ENCODE results near the gene PNLIPRP3.
A peak's percentile ranks its signal among the peaks of the same experiment; 100 is the strongest.

DNA sequence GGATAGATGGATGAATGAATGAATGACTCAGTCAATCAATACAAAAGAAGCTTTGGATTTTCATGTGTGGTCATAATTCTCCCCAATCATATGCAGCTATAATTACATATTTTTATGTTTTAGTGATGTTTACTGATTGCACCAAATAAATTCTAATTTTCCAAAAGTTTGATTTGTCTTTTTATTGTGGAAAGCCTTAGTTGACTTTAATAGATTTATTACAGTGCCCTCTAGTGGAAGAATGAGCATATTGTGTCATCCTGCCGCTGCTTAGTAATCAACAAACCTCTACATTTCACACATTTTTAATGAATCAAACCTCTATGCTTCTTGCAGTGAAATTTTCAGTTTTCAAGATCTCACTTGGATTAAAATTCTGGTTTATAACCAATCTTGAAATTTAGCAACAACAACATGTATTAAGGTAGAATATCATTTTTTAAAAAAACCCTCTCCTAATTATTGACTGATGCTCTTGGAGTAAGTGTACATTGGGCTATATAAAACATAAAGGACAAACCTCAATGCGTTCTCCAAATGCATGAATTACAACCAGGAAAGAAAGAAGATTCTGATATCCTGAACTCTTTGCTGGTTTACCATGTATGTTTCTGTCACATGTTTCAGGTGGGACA lies 62.5 kb downstream of the PNLIPRP3 start:
- TF ChIP-seq JUN (IDR thresholded peaks at IDR 0.05; ENCODE audit: borderline replicate concordance, insufficient read depth, insufficient read length, low read depth) (no peak), POLR2A (IDR thresholded peaks at IDR 0.05; ENCODE audit: low read depth, low read length) (no peak), POLR2AphosphoS5 (IDR thresholded peaks at IDR 0.05; ENCODE audit: insufficient read depth, low read depth, low read length) (no peak), EZH2 (IDR thresholded peaks at IDR 0.05; ENCODE audit: borderline replicate concordance, low read depth, low read length, severe bottlenecking) (no peak), FOS (IDR thresholded peaks at IDR 0.05; ENCODE audit: borderline replicate concordance, insufficient read depth, low read length) (no peak)
- TF ChIP-seq, protein P1, sequence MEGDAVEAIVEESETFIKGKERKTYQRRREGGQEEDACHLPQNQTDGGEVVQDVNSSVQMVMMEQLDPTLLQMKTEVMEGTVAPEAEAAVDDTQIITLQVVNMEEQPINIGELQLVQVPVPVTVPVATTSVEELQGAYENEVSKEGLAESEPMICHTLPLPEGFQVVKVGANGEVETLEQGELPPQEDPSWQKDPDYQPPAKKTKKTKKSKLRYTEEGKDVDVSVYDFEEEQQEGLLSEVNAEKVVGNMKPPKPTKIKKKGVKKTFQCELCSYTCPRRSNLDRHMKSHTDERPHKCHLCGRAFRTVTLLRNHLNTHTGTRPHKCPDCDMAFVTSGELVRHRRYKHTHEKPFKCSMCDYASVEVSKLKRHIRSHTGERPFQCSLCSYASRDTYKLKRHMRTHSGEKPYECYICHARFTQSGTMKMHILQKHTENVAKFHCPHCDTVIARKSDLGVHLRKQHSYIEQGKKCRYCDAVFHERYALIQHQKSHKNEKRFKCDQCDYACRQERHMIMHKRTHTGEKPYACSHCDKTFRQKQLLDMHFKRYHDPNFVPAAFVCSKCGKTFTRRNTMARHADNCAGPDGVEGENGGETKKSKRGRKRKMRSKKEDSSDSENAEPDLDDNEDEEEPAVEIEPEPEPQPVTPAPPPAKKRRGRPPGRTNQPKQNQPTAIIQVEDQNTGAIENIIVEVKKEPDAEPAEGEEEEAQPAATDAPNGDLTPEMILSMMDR (IDR thresholded peaks at IDR 0.05; ENCODE audit: extremely low read depth in 1 of 2, insufficient read depth in 1 of 2, low read depth in 1 of 2, low read length in 2 of 2) = peak; percentile 37
- TF ChIP-seq, protein P2, sequence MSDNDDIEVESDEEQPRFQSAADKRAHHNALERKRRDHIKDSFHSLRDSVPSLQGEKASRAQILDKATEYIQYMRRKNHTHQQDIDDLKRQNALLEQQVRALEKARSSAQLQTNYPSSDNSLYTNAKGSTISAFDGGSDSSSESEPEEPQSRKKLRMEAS (IDR thresholded peaks at IDR 0.05; ENCODE audit: insufficient read depth, insufficient read length) = no peak

All from endothelial cell of umbilical vein (primary cell).